GM12801 (cell line): Measurements from ENCODE around the gene CPA5.

Source experiments
- TF ChIP-seq, protein P1 (sequence below): IDR thresholded peaks from one replicate; pipeline ENCODE4 v1.5.1; 2011; ENCODE audit warnings: control low read depth; ENCODE audit not compliant: insufficient read length; ENCODE audit errors: extremely low read depth

CPA5 gene

DNA sequence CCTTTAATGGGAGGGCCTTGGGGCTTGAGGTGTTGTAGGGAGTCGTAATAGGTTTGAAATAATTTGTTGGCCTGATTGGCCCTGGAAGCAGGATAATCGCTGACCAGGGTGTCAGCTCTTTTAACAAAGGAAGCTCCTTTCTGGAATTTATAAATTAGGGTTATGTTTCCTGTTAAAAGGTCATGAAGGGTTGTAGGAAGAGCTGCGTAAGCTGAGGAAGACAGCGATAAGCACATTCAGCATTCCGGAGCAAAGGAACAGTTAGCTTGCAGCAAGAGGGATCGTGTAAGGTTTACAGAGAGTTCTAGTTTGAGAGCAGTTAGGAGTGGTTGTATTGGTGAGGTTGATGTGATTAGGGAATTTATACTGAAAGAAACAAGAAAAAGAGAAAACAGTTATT is 30.3 kb upstream of the CPA5 start:
- TF ChIP-seq, protein P1, sequence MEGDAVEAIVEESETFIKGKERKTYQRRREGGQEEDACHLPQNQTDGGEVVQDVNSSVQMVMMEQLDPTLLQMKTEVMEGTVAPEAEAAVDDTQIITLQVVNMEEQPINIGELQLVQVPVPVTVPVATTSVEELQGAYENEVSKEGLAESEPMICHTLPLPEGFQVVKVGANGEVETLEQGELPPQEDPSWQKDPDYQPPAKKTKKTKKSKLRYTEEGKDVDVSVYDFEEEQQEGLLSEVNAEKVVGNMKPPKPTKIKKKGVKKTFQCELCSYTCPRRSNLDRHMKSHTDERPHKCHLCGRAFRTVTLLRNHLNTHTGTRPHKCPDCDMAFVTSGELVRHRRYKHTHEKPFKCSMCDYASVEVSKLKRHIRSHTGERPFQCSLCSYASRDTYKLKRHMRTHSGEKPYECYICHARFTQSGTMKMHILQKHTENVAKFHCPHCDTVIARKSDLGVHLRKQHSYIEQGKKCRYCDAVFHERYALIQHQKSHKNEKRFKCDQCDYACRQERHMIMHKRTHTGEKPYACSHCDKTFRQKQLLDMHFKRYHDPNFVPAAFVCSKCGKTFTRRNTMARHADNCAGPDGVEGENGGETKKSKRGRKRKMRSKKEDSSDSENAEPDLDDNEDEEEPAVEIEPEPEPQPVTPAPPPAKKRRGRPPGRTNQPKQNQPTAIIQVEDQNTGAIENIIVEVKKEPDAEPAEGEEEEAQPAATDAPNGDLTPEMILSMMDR = no peak

DNA sequence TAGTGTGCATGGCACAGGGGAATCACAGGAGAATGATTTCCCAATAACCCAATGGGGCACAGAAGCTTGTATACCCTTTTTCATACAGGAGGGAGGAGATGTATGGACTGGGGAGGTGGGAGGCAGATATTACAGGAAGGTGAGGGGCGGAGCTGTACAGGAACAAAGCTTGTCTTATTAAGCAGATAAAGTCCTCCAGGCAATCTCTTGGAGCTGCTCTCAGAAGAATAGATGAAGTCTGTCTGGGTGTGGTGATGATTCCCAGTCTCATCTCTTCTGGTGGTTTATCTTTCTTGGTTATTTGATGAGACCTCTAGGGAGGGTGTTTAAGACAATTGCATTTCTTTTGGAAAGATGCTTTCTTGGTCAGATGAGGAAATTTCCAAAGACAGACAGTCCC is 25.1 kb upstream of the CPA5 start:
- TF ChIP-seq, protein P1 = no peak

DNA sequence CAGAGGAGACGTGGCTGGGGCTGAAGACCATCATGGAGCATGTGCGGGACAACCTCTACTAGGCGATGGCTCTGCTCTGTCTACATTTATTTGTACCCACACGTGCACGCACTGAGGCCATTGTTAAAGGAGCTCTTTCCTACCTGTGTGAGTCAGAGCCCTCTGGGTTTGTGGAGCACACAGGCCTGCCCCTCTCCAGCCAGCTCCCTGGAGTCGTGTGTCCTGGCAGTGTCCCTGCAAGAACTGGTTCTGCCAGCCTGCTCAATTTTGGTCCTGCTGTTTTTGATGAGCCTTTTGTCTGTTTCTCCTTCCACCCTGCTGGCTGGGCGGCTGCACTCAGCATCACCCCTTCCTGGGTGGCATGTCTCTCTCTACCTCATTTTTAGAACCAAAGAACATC is 22.0 kb upstream of the CPA5 start:
- TF ChIP-seq, protein P1 = no peak

DNA sequence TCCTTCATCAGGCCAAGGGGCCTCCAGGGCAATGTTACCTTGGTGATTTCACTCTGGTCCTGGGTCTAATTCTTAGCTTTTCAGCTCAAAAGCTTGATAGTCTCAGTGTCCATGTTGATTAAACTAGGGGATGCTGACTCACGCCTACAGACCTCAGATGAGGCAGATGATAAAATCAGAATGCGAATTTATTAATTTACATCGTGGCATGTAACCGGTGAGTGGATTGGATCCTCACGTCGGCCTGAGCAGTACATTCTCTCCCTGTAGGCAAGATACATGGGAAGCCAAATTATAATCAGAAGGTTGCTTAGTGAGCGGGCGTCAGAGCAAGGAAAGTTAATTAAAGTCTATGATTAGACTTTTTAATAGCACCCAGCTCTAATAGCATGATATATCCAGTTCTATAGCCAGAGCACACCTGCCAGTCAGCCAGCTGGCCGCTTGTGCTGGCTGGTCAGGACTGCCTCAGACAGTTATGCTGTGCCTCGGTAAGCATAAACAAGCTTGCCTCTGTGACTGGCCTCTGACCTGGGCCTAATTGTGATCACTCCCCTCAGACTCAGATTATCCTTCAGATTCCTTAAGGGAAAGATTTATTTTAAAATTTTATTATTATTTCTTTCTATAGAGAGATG is 20.2 kb upstream of the CPA5 start:
- TF ChIP-seq, protein P1 = no peak

DNA sequence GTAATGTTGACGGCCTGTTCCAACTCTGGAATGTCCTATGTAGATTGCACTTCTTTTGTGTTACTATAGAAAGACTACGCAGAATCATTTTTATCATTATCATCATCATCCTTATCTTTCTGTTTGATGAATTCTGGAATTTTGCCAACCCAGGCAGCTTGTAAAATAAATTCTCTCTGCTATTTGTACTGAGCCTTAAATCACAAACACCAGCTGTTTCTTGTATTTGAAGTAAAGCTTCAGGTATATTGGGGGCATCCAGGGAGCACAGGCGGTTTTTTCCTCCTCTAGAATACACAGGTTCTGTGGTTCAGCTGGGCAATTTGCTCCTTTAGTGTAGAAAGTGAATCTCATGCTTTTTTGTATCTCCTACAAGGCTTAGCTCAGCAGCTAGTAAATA is 14.9 kb upstream of the CPA5 start:
- TF ChIP-seq, protein P1 = no peak

DNA sequence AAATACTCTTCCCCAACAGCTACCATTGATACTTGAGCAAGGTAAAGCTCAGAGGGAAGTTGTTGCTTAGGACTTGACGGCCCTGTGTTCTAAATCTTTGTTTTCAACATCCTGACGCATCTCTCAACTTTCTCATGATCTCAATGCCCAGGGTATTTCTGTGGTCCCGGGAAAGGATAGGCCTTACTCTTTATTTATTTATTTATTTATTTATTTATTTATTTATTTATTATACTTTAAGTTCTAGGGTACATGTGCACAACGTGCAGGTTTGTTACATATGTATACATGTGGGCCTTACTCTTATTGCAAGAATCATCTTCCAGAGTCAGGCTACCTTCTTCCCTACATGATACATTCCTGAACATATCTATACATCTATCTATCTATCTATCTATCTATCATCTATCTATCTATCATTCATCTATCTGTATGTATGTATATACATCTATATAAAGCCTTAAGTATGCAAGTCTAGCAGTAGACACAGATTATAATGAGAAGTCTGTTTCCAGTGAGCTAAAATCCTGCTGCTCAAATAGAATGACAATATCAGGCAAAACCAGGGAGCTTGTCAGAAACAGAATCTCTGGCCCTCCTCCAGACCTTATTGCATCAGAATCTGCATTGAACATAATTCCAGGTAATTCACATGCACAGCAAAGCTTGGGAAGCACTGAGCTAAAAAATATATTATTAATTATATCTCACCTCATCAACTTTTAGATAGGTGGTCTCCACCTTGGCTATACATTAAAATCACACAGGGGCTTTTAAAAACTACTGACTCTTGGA is 12.2 kb upstream of the CPA5 start:
- TF ChIP-seq, protein P1 = no peak

DNA sequence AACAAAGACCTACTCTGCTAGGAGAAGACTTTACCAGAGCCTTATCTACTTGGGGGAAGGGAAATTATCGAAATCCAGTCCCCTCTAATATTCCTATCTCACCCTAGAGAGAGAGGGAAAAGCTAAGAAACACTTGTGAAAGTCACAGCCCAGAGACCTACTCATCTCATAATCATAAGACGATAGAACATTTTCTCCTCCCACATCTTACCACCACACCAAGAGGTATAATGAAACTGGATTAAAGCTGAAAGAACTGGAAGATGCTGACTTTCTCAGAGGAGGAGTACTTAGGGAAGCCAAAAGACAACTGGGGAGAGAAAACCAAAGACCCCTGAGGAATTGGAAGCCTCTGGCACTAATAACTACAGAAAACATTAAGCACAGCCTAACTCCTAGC is 10.8 kb upstream of the CPA5 start:
- TF ChIP-seq, protein P1 = no peak
